HepG2 (cell line): ENCODE measurements around the gene HAS3. TPM values are rescaled to one million over a fixed set of nuclear protein-coding genes. Genes with fewer than 3 reads are reported as not detected.

ENCODE experiments used
- ATAC-seq: fragments of 200-7000 bp; cut with Tn5 transposase; 3 replicates; pipeline ENCODE4 v1.9.1; 2020; ENCODE audit warnings: mild to moderate bottlenecking, moderate library complexity
- BruUV-seq: library from RNA; stranded (reverse); fragments of 400-500 nt; replicated peaks from 2 replicates; lab custom pipeline; 2021; lab: Mats Ljungman, UMichigan
- CTCF ChIA-PET: fragments of 300-600 bp; formaldehyde crosslinking; extraction: SDS; loops from one replicate; lab custom pipeline; 2021; ENCODE audit warnings: low total read pairs, inconsistent platforms, low intra/inter-chr PET ratio; lab: Yijun Ruan, JAX
- POLR2A ChIA-PET: fragments of 350-600 bp; sonication (Branson Sonifier 250); formaldehyde crosslinking; loops from one replicate; lab custom pipeline; 2020; ENCODE audit warnings: antibody characterized with exemption, inconsistent platforms; lab: Yijun Ruan, JAX
- DNase-seq: peaks from one replicate; pipeline ENCODE4 v3.0.0-alpha.2; 2015; ENCODE audit warnings: low spot score
- FAIRE-seq: peaks from 3 replicates; lab custom pipeline; 2011; peaks lifted over from hg19 to GRCh38; lab: Jason Lieb, UNC
- H2AFZ ChIP-seq: one replicate; pipeline ENCODE4 v1.6.1; 2011; ENCODE audit warnings: low read length, inconsistent platforms
- H3K27ac ChIP-seq: fragments of 300-600 bp; 3 replicates; pipeline ENCODE4 v1.8.0; 2011; ENCODE audit warnings: mixed run types, mild to moderate bottlenecking, mixed read lengths, low read length, inconsistent platforms; ENCODE audit not compliant: insufficient read depth; ENCODE audit errors: extremely low read length
- H3K27me3 ChIP-seq, 2 experiments: fragments of 200-600 bp in 1 of 2; 2 replicates in 1 of 2; 3 replicates in 1 of 2; pipeline versions ENCODE4 v1.6.0 to v1.8.0; 2011; ENCODE audit warnings: low read length in 2 of 2, mild to moderate bottlenecking in 2 of 2, moderate library complexity in 2 of 2, inconsistent platforms in 1 of 2; ENCODE audit not compliant: insufficient read depth in 2 of 2, control insufficient read depth in 1 of 2
- H3K36me3 ChIP-seq, 2 experiments: fragments of 200-600 bp in 1 of 2; replicated peaks in 1 of 2; 2 replicates in 1 of 2; 3 replicates in 1 of 2; pipeline versions ENCODE4 v1.5.1 to v1.8.0; 2011; ENCODE audit warnings: low read length in 2 of 2, inconsistent platforms in 1 of 2; ENCODE audit not compliant: insufficient read depth in 2 of 2, control insufficient read depth in 1 of 2
- H3K4me1 ChIP-seq: 2 replicates; pipeline ENCODE4 v1.5.1; 2012; ENCODE audit warnings: low read length, inconsistent platforms; ENCODE audit not compliant: insufficient read depth
- H3K4me2 ChIP-seq: 2 replicates; pipeline ENCODE4 v1.6.0; 2011; ENCODE audit warnings: low read depth, low read length, inconsistent platforms
- H3K4me3 ChIP-seq, 3 experiments: fragments of 200-600 bp in 1 of 3; sonication (generic), shearing (Covaris generic) in 1 of 3; replicated peaks in 1 of 3; 2 replicates each; pipeline ENCODE4 v1.5.1; 2011 to 2016; ENCODE audit warnings: low read length in 3 of 3, inconsistent platforms in 2 of 3, low read depth in 2 of 3, mild to moderate bottlenecking in 2 of 3, control low read depth in 1 of 3, mixed read lengths in 1 of 3; ENCODE audit not compliant: insufficient read depth in 1 of 3
- H3K79me2 ChIP-seq: one replicate; pipeline ENCODE4 v1.6.1; 2011; ENCODE audit warnings: low read length, inconsistent platforms; ENCODE audit not compliant: insufficient read depth
- H3K9ac ChIP-seq: 2 replicates; pipeline ENCODE4 v1.6.0; 2011; ENCODE audit warnings: mild to moderate bottlenecking, low read depth, low read length, inconsistent platforms; ENCODE audit not compliant: insufficient read depth
- H3K9me3 ChIP-seq: 2 replicates; pipeline ENCODE4 v1.5.1; 2012; ENCODE audit warnings: mild to moderate bottlenecking, low read length
- H4K20me1 ChIP-seq: 2 replicates; pipeline ENCODE4 v1.6.0; 2011; ENCODE audit warnings: inconsistent platforms, mild to moderate bottlenecking, low read length, moderate library complexity; ENCODE audit not compliant: insufficient read depth
- CTCF ChIP-seq: sonication (generic); formaldehyde crosslinking; IDR thresholded peaks from 2 replicates; pipeline ENCODE4 v1.5.0; 2020; ENCODE audit warnings: mild to moderate bottlenecking, missing genetic modification reagents, moderate library complexity
- ERF ChIP-seq: IDR thresholded peaks from 2 replicates; pipeline ENCODE4 v1.6.1; 2018; ENCODE audit warnings: missing biosample characterization, missing genetic modification reagents
- GATAD2A ChIP-seq: IDR thresholded peaks from 2 replicates; pipeline ENCODE4 v1.6.1; 2016
- MIXL1 ChIP-seq: IDR thresholded peaks from 2 replicates; pipeline ENCODE4 v1.6.1; 2016
- MTF1 ChIP-seq: sonication (generic); formaldehyde crosslinking; IDR thresholded peaks from 2 replicates; pipeline ENCODE4 v1.5.0; 2020; ENCODE audit warnings: missing genetic modification reagents
- RAD21 ChIP-seq: fragments of 450-650 bp; formaldehyde crosslinking; IDR thresholded peaks from 2 replicates; pipeline ENCODE4 v1.5.0; 2020; ENCODE audit warnings: mild to moderate bottlenecking
- RBM22 ChIP-seq: fragments of 200-400 bp; formaldehyde crosslinking; optimal IDR thresholded peaks from 2 replicates; pipeline ENCODE3; 2017; ENCODE audit warnings: mild to moderate bottlenecking, low read length, moderate library complexity
- REXO4 ChIP-seq: sonication (generic); formaldehyde crosslinking; IDR thresholded peaks from 2 replicates; pipeline ENCODE4 v1.8.0; 2022; ENCODE audit warnings: missing genetic modification reagents, mild to moderate bottlenecking, borderline replicate concordance
- RXRB ChIP-seq: IDR thresholded peaks from 2 replicates; pipeline ENCODE4 v1.6.1; 2016; ENCODE audit warnings: borderline replicate concordance, missing genetic modification reagents, missing compliant biosample characterization
- SMC3 ChIP-seq: IDR thresholded peaks from 2 replicates; pipeline ENCODE4 v1.6.1; 2011; ENCODE audit warnings: low read length, improper control_type of control experiment
- SP4 ChIP-seq: sonication (generic); formaldehyde crosslinking; IDR thresholded peaks from 2 replicates; pipeline ENCODE4 v1.8.1; 2023; ENCODE audit warnings: mild to moderate bottlenecking, missing genetic modification reagents
- STAG1 ChIP-seq: sonication (generic); formaldehyde crosslinking; IDR thresholded peaks from 2 replicates; pipeline ENCODE4 v1.4.0; 2020; ENCODE audit warnings: missing genetic modification reagents
- TEF ChIP-seq: sonication (generic); formaldehyde crosslinking; IDR thresholded peaks from 2 replicates; pipeline ENCODE4 v1.5.0; 2020; ENCODE audit warnings: missing genetic modification reagents
- ZNF235 ChIP-seq: sonication (generic); formaldehyde crosslinking; IDR thresholded peaks from 2 replicates; pipeline ENCODE4 v1.8.1; 2023; ENCODE audit warnings: mild to moderate bottlenecking, missing genetic modification reagents, borderline replicate concordance
- ZNF687 ChIP-seq: sonication (generic); formaldehyde crosslinking; IDR thresholded peaks from 2 replicates; pipeline ENCODE4 v1.5.1; 2020; ENCODE audit warnings: mild to moderate bottlenecking, missing genetic modification reagents, moderate library complexity
- ZNF781 ChIP-seq: sonication (generic); formaldehyde crosslinking; IDR thresholded peaks from 2 replicates; pipeline ENCODE4 v1.5.1; 2020; ENCODE audit warnings: borderline replicate concordance, mild to moderate bottlenecking, missing genetic modification reagents; ENCODE audit errors: not compliant biosample characterization
- ZNF788 ChIP-seq: sonication (generic); formaldehyde crosslinking; IDR thresholded peaks from 2 replicates; pipeline ENCODE4 v1.5.0; 2020; ENCODE audit warnings: mild to moderate bottlenecking, missing genetic modification reagents, borderline replicate concordance
- WGBS: methylation state at CpG from one replicate; pipeline ENCODE4 v1.1.6; 2017; ENCODE audit warnings: low lambda C conversion rate; 5-methylcytosine and 5-hydroxymethylcytosine counted together
- in situ Hi-C: cut with HindIII; loops from 2 replicates; pipeline ENCODE4 v1.10.0; 2017; ENCODE audit warnings: low pct_unique_long_range_greater_than_20kb; ENCODE audit not compliant: extremely low pct_ligation_motif_present
- intact Hi-C: fragments of 100-400 bp; cut with micrococcal nuclease; formaldehyde crosslinking; loops from one replicate; pipeline ENCODE4 v1.10.0; 2022; ENCODE audit not compliant: unreplicated experiment
- polyA plus RNA-seq, 8 experiments: library from polyadenylated mRNA; depleted of rRNA in 3 of 8; stranded (reverse) in 7 of 8; unstranded in 1 of 8; fragments of >200 nt; fragmentation: Illumina TruSeq in 4 of 8; extraction: Trizol in 4 of 8; gene quantifications; 2 replicates each; pipeline versions ENCODE4 v1.2.1 to v1.2.3, GENCODE V29; 2011 to 2016; ENCODE audit warnings: low read depth in 4 of 8, missing spikeins in 1 of 8, mixed read lengths in 1 of 8; ENCODE audit not compliant: insufficient read depth in 1 of 8
- total RNA-seq, 5 experiments: library from RNA; depleted of rRNA; stranded (reverse); fragments of >200 nt; fragmentation: Illumina TruSeq; extraction: Trizol; gene quantifications; 2 replicates each; pipeline ENCODE4 v1.2.3, GENCODE V29; 2016; ENCODE audit warnings: low read depth in 1 of 5

The HAS3 gene
- total and polyA plus RNA-seq, 2 of the 13 experiments (the other 11 are each of a cell fraction or from before 2014, with no cell fraction given), result 0.04 to 0.30 TPM

- no peak overlapping the region for H3K4me3 ChIP-seq
- H3K27ac ChIP-seq, result no peak overlapping the region
- no peaks in the 10 kb centered on the region; the same call in 1 of the 2 replicates for H4K20me1 ChIP-seq
- intact Hi-C loops, result loop anchor here (1.0 to 5.0 kb wide), 3 partner anchors 37 to 189 kb away; partner anchors contain the start of genes COG8, NIP7 and SNTB2
- DNase-seq, result peak; percentile 68
- in situ Hi-C loops, result loop anchor here (5.0 kb wide), 1 partner anchor 137 kb away; no protein-coding TSS in a partner anchor
- H2AFZ ChIP-seq, result no peak overlapping the region
- TF ChIP-seq REXO4 (no peak), ZNF687 (CRISPR knock-in tag) (0 out of 2 replicates have a peak, but pooled peaks have one; percentile 10), ZNF781 (CRISPR knock-in tag) (no peak), ERF (0 out of 2 replicates have a peak, but pooled peaks have one; percentile 17), ZNF235 (CRISPR knock-in tag) (no peak), RBM22 (peak; percentile 34), STAG1 (CRISPR knock-in tag) (peak; percentile 91), MTF1 (CRISPR knock-in tag) (no peak), RAD21 (CRISPR knock-in tag) (peak; percentile 72; the same call in 1 of the 2 replicates), GATAD2A (CRISPR knock-in tag) (0 out of 2 replicates have a peak, but pooled peaks have one; percentile 16), ZNF788 (no peak), SP4 (CRISPR knock-in tag) (0 out of 2 replicates have a peak, but pooled peaks have one; percentile 27), SMC3 (peak; percentile 62; the same call in 1 of the 2 replicates), RXRB (0 out of 2 replicates have a peak, but pooled peaks have one; percentile 26), CTCF (peak; percentile 84), TEF (CRISPR knock-in tag) (no peak), MIXL1 (CRISPR knock-in tag) (peak; percentile 79)
- TF ChIP-seq, all 625 proteins: peak for 11
- peak; percentile 89 for FAIRE-seq
- no peak overlapping the region for H3K4me2 ChIP-seq
- ATAC-seq, result peak; percentile 91
- H3K27me3 ChIP-seq, result no peaks in the 10 kb centered on the region
- no peaks in the 10 kb centered on the region for H3K9me3 ChIP-seq
- ChIA-PET POLR2A (interaction anchor here (0.6 to 1.7 kb wide), 6 partner anchors 11 to 134 kb away, joined by 3 to 6 read pairs (median 3); partner anchors contain the start of gene SNTB2), CTCF (interaction anchor here (2.3 kb wide), 1 partner anchor 136 kb away, joined by 44 read pairs; no protein-coding TSS in a partner anchor)
- WGBS, result 73% methylated on average over 16 of the region's 16 CpGs
- no peaks in the 10 kb centered on the region for H3K4me1 ChIP-seq
- H3K79me2 ChIP-seq, result peaks cover 2% of the 10 kb centered on the region
- H3K9ac ChIP-seq, result no peak overlapping the region
- H3K36me3 ChIP-seq, result peaks cover 23 to 75% of the 10 kb centered on the region in 2 experiments
- BruUV-seq, result no TSS peak
These were observed 44.9 kb downstream of the HAS3 start for GRCh38 chr16:69150146-69150865.
